Measurements from ENCODE around the gene MED29. TPM values are rescaled to one million over a fixed set of nuclear protein-coding genes. Genes with fewer than 3 reads are reported as not detected.
A peak's percentile ranks its signal among the peaks of the same experiment; 100 is the strongest.

Gene MED29
- total RNA-seq, 2 experiments from 2014 or later, result 45.0 to 46.1 TPM

GRCh38 chr19:39382991-39383828 lies 8.0 kb upstream of the MED29 start:
- H3K36me3 Mint-ChIP-seq (ENCODE audit: low read depth), result peaks cover 94% of the 10 kb centered on the region
- intact Hi-C loops (cut with DNase I, micrococcal nuclease), result no loop called here
- Histone ChIP-seq H3K9me3 (ENCODE audit: control insufficient read depth in 1 of 2, insufficient read depth in 1 of 2, low read length in 2 of 2) (no peaks in the 10 kb centered on the region), H3K27ac (ENCODE audit: low read depth in 1 of 2, low read length in 2 of 2) (no peak overlapping the region), H3K36me3 (ENCODE audit: insufficient read depth, low read length) (peaks cover 89% of the 10 kb centered on the region), H3K4me3 (ENCODE audit: low read length) (no peak overlapping the region), H3K27me3 (ENCODE audit: control insufficient read depth in 1 of 2, insufficient read depth in 2 of 2, low read length in 2 of 2) (no peaks in the 10 kb centered on the region), H3K4me1 (ENCODE audit: insufficient read depth, low read length) (no peaks in the 10 kb centered on the region)
- no peak overlapping the region for H3K4me3 Mint-ChIP-seq
- DNase-seq, result no peak
- ChIA-PET CTCF (no interaction called here), POLR2A (interaction anchor here (0.9 to 1.2 kb wide), 2 partner anchors 9 to 29 kb away, joined by 3 to 4 read pairs; partner anchors contain the start of gene PLEKHG2)
- no peak for TF ChIP-seq CTCF (IDR thresholded peaks at IDR 0.05)
- H3K27ac Mint-ChIP-seq, result peak overlapping the region; percentile 30
- H3K4me1 Mint-ChIP-seq (ENCODE audit: low read depth), result no peaks in the 10 kb centered on the region
- no peaks in the 10 kb centered on the region for H3K9me3 Mint-ChIP-seq
- H3K27me3 Mint-ChIP-seq, result no peaks in the 10 kb centered on the region
- ATAC-seq (ENCODE audit: poor library complexity), result no peak

GRCh38 chr19:39384839-39385568 lies 6.2 kb upstream of the MED29 start:
- intact Hi-C loops (cut with DNase I, micrococcal nuclease), result no loop called here
- DNase-seq (no peak), ATAC-seq (ENCODE audit: poor library complexity) (no peak)
- Histone ChIP-seq H3K4me1 (ENCODE audit: insufficient read depth, low read length) (peaks cover 11% of the 10 kb centered on the region), H3K27me3 (ENCODE audit: control insufficient read depth in 1 of 2, insufficient read depth in 2 of 2, low read length in 2 of 2) (no peaks in the 10 kb centered on the region), H3K4me3 (ENCODE audit: low read length) (no peak overlapping the region), H3K9me3 (ENCODE audit: control insufficient read depth in 1 of 2, insufficient read depth in 1 of 2, low read length in 2 of 2) (no peaks in the 10 kb centered on the region), H3K27ac (ENCODE audit: low read depth in 1 of 2, low read length in 2 of 2) (no peak overlapping the region), H3K36me3 (ENCODE audit: insufficient read depth, low read length) (peaks cover 94% of the 10 kb centered on the region)
- Mint-ChIP-seq H3K27me3 (no peaks in the 10 kb centered on the region), H3K4me3 (no peak overlapping the region), H3K9me3 (no peaks in the 10 kb centered on the region), H3K36me3 (ENCODE audit: low read depth) (peaks cover 89% of the 10 kb centered on the region), H3K4me1 (ENCODE audit: low read depth) (peaks cover 1% of the 10 kb centered on the region), H3K27ac (peak overlapping the region; percentile 55)
- no peak for TF ChIP-seq CTCF (IDR thresholded peaks at IDR 0.05)
- POLR2A ChIA-PET, result no interaction called here
- CTCF ChIA-PET, result no interaction called here

GRCh38 chr19:39385629-39386411 lies 5.4 kb upstream of the MED29 start:
- no peak for ATAC-seq (ENCODE audit: poor library complexity)
- peak overlapping the region; percentile 55 for H3K27ac Mint-ChIP-seq
- peaks cover 86% of the 10 kb centered on the region for H3K36me3 ChIP-seq (ENCODE audit: insufficient read depth, low read length)

More at GRCh38 chr19:39385629-39386411, 5.4 kb upstream of the MED29 start:
- intact Hi-C loops (cut with DNase I, micrococcal nuclease), result no loop called here
- ChIA-PET POLR2A (no interaction called here), CTCF (no interaction called here)
- no peak for TF ChIP-seq CTCF (IDR thresholded peaks at IDR 0.05)
- H3K4me1 Mint-ChIP-seq (ENCODE audit: low read depth), result peaks cover 8% of the 10 kb centered on the region
- peaks cover 91% of the 10 kb centered on the region for H3K36me3 Mint-ChIP-seq (ENCODE audit: low read depth)
- peak overlapping the region; percentile 54 for H3K4me3 Mint-ChIP-seq
- Histone ChIP-seq H3K4me1 (ENCODE audit: insufficient read depth, low read length) (peaks cover 17% of the 10 kb centered on the region), H3K27me3 (ENCODE audit: control insufficient read depth in 1 of 2, insufficient read depth in 2 of 2, low read length in 2 of 2) (no peaks in the 10 kb centered on the region), H3K9me3 (ENCODE audit: control insufficient read depth in 1 of 2, insufficient read depth in 1 of 2, low read length in 2 of 2) (no peaks in the 10 kb centered on the region), H3K4me3 (ENCODE audit: low read length) (no peak overlapping the region), H3K27ac (ENCODE audit: low read depth in 1 of 2, low read length in 2 of 2) (no peak overlapping the region)
- DNase-seq, result no peak
- H3K27me3 Mint-ChIP-seq, result no peaks in the 10 kb centered on the region
- no peaks in the 10 kb centered on the region for H3K9me3 Mint-ChIP-seq

Measured in CD4-positive, alpha-beta T cell (primary cell).